NOMO-1 treated with dmso at 0.1 percent for 144 hours (cell line): ENCODE results near the gene NMU.
"Not testable (repeated sequence)": the region's sequence is repeated elsewhere in the genome, so short reads cannot be mapped to it uniquely, and the experiment has no call there.

Experiments
- DNase-seq: peaks from one replicate; lab custom pipeline; 2025; ENCODE audit not compliant: unreplicated experiment; lab: John Stamatoyannopoulos, UW

The NMU gene

DNA sequence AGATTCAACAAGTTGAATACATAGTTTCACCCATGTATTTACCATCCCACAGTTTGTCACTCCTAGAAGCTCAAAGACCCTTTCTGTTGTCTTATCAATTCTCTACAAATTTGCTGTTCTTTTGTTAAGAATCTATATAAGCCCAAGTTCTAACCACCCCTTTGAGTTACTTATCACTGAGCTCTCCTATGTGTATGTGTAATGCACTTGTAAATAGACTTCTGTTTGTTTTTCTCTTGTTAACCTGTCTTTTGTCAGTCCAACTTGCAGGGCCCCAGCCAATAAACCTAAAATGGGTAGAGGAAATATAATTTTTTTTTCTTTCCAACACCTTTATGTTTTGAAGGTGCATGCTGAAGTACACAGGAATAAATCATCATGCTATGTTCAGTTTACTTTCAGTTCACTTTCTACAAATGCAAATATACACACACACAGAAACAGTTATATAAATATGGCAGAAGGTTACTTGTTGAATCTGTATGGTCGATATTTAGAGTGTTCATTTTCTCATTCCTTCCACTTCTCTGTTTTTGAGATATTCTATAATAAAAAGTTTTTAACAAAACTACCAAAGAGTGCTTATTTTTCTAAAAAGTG, 67.1 kb downstream of the NMU start:
- no peak for DNase-seq

DNA sequence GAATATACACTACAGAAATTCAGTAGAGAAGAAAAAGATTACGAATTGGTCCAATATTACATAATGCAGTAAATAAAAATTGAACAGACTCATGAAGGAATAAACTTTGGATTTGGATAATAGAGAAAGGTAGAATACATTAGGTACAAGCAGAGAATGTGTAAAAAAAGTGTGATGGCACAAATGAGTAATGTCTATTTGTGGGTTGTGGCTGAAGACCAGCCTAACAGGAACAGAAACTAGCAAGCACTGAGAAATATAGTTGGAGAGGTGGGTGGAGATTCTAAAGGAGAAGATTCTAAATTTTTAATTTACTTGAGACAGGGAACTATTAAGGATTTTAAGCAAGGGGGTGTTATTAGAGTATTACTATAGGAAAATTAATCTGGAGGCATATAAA, 74.2 kb downstream of the NMU start:
- peak; percentile 83 for DNase-seq

DNA sequence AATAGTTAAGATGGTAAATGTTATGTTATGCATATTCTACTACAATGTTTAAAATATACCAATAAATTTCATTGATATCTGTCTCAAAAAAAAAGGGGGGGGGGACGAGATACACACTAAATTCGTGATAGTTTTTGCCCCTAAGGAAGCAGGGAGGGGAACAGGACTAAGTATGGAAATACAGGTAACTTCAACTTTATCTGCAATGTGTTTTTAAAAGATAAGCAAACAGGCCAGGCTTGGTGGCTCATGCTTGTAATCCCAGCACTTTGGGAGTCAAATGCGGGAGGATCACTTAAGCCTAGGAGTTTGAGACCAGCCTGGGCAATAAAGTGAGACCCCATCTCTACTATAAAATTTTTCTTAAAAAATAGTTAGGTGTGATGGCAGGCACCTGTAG, 76.0 kb downstream of the NMU start:
- DNase-seq = no peak

DNA sequence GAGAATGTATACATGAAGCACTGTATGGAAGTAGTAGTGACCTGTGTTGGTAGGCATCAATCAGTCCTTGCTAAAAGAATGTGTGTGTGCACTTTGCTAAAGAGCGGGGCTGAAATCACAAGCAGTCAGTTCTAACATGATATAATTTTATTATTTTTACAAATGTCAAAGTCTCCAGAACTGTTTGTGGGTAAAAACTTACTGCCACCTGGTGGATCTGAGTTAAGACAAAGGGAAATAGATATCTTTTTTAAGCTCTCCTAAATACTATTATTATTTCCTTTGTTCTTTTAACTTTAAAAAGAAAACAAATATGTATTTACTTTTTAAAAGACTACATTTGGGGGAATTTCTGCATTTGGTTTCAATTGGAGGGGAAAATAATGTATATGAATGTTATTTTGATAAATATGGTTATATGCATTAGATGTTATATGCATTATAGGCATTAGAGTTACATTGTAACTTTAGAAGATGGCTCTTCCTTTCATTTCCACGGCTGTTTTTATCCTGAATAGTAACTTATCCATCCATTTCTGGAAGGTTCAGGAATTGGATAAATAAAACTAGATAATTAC, 81.6 kb downstream of the NMU start:
- DNase-seq = no peak

DNA sequence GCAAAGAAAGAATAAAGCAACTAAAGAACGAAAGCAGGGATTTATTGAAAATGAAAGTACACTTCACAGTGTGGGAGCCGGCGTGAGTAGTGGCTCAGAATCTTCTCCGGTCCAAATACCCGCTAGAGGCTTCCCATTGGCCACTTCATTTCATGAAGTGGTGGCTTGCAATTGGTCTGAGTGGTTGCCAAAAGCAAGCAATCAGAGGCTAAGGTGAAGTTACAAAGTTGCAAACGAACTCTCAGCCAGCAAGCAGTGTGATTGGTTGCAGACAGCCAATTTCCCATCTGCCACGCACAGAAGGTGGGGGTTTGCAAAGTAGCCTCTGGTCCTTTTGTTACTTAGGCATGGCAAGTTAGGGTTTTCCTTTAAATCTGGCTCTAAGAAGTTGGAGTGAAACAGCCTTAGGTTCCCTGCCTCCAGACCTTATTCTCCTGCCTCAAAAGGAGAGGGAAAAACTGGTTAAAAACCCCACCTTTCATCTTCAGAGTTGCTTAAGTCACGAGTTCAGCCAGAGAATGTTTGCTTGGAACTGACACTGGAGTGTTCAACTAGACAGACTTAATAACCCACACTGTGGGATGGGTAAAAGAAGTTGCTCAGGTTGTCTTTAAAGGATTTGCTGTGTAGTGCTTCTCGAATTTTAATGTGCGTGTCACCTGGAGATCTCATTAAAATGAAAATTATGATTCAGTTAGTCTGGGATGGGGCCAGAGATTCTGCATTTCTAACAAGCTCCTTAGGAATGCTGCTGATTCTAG, 82.5 kb downstream of the NMU start:
- no peak for DNase-seq

DNA sequence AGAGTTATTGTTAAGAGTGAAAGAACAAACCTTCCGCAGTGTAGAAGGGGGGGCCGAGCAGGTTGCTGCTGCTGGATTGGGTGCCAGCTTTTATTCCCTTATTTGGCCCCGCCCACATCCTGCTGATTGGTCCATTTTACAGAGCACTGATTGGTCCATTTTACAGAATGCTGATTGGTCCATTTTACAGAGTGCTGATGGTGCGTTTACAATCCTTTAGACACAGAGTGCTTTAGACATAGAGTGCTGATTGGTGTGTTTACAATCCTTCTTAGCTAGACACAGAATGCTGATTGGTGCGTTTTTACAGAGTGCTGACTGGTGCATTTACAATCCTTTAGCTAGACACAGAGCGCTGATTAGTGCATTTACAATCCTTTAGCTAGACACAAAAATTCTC, 84.1 kb downstream of the NMU start:
- DNase-seq = not testable (repeated sequence)

DNA sequence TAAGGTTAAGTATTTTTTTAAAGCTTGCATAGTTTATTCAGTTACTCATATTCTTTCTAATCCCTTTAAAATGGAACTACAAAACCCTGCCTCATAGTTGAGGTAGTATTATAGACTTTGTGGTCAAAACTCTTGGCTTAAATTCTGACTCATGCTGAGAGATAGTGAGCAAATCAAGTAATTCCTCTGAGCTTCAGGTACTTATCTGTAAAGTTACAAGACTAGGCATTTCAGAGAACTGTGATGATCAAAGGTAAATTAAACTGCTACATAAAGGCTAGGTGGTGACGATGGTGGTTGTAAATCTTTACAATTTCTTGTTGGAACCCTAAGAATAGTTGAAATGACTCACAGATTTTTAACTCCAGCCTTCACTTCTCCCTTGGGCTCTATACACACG, 86.2 kb downstream of the NMU start:
- no peak for DNase-seq

DNA sequence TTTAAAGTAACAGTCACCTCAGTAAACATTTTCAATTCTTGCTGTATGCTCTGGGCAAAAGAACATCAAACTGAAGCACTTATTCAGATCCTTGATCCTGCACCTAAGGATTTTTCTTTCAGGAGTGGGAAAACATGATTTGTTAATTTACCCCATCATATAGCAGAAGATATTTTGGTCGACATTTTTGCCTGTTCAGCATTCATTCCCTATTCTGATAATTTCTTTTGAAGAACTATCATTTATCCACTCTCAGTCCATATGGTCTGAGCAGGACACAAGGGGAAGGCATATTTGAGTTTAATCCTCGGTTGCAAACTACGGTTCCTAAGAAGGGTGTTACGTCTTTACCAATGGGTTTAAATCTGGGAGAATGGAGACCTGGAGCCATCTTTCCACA, 88.2 kb downstream of the NMU start:
- DNase-seq = no peak

DNA sequence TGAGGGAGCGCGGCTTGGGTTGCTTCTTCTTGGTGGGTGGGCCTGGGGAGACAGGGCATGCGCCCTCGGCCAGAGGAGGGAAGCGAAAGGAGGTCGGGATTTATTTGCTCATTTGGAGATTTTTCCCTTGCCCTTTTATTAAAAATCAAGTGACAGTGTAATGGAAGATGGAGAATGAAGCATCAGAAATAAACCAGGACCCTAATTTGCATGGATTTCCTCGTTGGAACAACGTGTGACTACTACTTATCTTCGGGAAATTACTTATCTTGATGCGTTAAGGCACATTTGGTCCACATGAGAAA, 88.7 kb downstream of the NMU start:
- no peak for DNase-seq

DNA sequence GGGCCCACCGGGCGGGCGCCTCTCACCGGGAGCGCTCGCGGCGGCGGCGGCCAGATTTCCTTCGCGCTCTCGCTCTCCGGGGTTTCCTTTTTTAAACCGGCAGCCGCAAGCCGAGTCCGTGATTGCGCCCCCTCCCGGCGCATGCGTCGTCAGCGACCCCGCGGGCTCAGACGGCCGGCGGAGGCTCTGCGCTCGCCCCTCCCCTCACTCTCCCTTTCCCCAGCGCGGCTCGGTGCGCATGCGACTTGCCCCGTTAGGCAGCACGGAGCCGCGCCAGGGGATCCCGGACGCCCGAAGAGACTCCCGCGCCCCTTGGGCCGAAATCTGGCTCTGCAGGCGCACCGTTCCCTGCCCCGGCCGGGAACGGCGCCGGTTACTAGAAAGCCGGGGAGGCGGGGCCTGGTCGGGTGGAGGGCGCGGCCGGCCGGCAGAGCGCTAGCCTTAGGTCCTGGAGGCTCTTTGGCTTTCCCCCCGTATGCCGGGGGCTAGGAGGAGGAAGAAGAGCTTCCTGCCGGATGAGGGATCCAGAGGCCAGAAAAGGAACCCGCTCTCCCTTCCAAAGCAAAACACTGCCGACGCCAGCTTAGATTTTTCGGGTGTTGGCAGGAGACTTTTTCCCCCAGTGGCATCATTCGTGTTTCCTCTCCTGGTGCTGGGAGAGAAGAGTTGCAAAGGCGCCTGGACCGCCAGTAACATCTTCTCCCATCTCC, 89.2 kb downstream of the NMU start, which contains the start of gene CLOCK:
TSS of gene CLOCK (minus strand) at position 154 of the 710 bp plus-strand sequence. CDS start 64,124 bp downstream, outside the sequence.
- peak; percentile 63 for DNase-seq

DNA sequence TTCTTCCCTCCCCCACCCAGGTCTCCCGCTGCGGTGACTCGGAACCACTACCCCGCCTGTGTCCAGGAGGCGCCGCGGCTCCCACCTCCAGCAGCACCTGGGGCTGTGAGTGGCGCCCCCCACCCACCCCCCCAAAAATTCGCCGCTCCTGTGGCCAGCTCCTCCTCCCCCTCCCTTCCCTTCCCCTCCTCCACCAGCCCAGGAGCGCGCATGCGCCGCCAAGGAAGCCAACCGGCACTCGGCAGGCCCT, 89.7 kb downstream of the NMU start:
- DNase-seq = no peak

DNA sequence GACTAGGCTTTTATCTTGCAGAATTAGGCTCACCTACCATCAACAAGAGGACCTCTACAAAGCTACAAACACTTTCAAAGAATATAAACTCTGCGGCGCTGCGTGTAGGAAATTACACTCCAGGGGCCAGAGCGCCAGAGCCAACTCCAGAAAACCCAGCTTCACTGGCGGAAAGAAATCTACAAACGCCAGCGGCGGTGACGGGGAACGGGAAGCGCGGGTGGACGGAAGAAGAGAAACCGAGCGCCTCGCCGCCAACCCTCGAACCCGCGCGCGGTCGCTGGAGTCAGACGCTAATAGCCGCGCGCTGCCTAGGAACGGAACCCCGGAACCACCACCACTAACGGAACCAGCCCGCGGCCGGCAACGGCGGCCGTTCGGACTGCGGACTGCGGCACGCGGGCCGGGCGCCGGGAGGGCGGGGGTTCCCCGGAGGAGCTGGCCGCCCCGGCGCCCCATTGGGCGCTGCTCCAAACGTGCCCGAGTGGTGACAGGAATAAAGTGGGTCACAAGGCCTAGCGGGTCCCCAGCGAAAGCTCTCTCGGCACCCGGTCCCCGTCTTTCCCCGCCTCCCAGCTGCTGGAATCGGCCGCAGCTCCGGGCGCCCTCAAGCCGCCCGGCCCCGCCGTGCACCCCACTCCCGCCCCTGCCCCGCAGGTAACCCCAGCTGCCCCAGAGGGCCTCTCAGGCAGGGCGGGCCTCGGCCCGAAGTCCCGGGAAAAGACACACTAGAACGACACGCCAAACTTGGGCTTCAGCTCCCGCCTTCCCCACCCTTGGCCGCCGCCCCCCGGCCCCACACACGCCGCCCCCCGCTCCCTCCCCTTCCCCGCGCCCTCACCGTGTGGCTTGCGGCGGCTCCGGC, 90.2 kb downstream of the NMU start:
- peak; percentile 54 for DNase-seq
